GM18861 (cell line): ENCODE results near the gene DCAF7.

Experiments
- ATAC-seq: cut with Tn5 transposase; IDR thresholded peaks from one replicate; pipeline ENCODE4 v1.9.1; 2021; ENCODE audit not compliant: unreplicated experiment

The DCAF7 gene

DNA sequence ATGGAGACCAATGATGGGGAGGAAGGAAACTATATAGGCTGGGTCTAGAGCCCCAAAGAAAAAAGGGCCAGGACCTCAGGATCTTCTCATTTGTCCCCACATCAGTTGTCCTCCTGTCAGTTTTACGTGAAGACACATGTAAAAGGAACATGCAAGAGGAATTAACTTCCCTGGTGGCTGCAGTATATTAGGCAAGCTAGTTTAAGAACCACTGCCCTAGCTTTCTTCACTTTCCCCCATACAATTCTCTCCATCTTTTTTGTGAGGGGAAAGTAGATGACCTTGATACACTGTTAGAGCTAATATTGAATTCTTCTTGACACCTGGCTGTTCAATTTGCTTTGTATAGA is 74.2 kb downstream of the DCAF7 start:
- no peak for ATAC-seq

DNA sequence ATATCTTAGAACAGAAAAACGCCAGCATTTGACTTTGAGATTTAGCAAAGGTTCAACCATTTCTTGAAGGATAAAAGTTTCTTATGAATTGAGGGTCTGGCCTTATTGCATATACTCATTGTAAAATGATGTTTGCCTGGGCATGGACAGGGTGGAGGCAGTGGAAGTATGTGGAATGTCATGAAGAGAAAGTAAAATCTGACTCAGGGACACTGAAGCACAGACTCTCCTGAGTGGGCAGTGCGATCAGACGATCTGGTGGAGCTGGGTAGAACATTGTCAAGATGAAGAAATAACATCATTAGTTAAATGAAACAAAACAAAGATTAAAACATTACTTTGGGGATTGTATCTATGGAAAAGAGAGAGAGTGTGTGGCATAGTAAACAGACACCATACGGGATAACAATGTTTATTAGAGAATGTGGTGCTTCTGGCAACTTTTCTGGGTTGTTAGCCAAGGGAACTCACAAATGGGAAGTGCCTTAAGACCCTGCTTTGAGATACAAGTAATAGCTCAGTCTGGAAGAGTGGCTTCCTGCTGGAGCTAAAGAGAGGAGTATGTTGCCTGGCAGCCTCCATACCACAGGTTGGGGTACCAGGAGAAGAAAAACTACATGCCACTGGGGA is 76.4 kb downstream of the DCAF7 start:
- no peak for ATAC-seq

DNA sequence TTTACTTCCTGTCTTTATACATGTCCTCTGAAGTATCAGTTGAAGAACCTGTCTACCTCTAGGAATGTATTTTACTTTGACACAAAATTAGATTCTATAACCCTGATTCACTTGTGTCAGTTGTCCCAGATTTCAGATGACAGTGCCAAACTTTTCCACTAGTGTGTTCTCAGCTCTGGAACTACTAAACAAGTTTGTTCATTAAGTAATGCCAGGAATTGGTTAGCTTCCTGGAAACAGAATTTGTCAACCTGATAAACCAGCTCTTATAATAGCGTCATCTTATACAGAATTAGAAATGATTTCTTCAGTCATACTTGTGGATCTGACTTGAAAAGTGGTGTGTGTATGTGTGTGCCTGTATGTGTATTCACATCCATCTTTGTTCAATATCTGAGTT is 79.3 kb downstream of the DCAF7 start:
- no peak for ATAC-seq

DNA sequence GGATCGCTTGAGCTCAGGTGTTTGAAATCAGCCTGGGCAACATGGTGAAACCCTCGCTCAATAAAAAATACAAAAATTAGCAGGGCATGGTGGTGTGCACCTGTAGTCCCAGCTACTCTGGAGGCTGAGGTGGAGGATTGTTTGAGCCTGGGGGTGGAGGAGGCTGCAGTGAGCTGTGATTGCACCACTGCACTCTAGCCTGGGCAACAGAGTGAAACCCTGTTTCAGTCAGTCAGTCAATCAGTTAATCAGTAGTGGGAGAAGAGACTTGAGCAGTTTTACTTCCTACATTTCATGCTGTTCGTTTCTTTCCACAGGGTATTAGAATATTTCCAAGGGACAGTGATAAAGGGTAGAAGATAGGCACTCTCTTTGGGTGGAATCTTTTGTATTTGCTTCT is 80.8 kb downstream of the DCAF7 start:
- ATAC-seq = no peak

DNA sequence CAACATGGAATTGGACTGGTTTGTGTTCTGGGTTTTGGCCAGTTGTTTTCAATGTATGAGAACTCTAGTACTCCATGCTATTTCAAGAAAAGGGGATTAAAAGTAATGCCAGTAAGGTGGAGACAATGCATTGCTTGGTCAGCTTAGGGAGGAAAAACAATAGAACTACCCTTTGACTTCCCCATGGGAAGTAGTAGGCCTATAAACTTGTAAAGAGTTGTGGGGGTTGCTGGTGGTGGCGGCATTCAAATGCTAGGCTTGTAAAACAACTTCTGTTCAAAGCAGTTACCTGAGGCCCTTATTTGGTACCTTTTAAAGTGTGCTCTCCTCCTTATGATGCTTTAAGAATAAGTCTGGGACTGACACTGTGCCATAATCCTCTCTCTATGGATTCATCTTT is 81.3 kb downstream of the DCAF7 start:
- no peak for ATAC-seq

DNA sequence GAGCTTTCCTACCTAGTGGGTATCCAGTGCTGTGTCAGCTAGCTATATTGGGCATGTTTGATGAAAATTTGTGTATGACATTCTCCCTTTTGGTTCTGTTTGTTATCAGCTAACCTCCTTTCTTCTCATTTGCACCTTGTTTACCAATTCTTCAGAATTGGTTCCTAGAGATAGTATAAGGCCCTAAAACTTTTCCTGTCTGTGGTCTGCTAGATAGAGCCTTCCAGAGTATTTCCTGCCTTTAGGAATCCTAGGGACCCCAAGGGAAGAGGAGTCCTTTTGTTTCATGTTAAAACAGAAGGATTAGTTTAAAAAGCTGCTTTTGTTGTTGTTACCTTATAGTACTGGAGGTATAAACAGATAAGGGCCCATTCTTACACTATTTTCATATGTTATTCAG is 83.5 kb downstream of the DCAF7 start:
- ATAC-seq = no peak

DNA sequence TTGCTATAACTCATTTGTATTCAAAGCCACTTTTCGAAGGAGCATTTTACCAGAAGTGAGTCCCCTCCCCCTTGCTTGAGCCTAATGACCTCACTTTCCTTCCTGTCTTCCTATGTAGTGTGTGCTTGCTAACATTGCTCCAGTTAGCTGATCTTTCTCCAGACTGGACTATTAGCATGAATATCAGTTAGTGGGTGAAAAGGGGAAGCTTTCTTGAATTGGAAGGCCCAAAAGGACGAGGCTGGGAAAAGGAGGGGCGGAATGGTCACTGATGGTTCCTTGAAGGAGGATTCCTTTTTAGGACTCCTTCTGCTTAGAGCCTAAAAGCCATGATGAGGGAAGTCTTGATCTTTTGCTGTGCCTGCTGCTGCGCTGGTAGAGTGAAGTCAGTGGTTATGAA is 83.9 kb downstream of the DCAF7 start:
- ATAC-seq = no peak

DNA sequence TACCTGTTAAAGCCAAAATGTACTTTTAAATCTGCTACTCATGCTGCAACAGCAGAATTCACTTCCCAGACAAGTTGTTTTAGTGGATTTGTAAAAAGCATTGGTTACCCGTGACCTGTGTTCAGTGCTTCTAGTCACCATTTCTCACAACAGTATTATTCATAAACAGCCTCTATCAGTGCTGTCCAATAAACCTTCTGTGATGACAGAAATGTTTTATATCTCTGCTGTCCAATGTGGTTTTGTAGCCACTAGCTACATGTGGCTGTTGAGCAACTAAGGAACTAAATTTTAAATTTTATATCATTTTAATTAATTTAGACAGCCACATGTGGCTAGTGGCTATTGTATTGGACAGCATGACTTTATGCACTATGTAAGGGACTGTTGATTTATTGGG is 84.5 kb downstream of the DCAF7 start:
- ATAC-seq = no peak

DNA sequence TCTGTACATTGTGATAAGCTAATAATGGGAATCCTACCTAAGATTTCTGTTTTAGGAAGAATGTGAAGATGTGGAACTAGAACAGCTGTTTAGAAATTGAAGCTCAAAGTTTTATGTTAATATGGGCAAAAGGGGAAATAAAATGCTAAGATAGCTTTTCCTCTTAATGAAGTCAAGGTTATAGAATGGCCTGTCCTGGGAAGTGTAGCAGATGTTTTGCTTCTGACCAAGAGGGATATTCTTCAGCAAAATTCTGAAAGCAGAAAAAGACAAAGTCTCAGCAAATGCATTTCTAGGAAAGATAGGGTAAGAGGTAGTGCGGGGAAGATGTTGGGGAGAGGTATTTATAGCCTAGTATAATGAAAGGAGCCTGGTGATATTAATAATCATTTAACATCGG is 85.0 kb downstream of the DCAF7 start:
- ATAC-seq = no peak

DNA sequence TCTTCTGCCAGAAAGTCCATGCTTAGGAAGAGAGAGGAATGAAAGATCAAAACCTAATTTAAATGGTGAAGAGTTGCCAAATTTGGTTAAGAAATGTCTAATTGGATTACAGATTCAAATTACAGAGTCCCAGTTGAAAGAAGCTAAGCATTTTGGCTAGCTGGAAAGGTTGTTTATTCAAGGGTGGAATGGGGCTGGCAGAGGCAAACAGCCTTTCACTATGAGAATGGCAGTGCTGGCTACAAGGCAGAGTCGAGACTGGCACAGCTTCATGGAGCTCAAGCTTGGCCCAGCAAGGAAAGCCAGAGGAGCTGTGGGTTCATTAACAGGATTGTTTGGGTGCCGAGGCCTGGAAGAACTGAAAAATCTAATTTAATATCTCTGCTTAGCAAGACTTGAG is 85.5 kb downstream of the DCAF7 start:
- no peak for ATAC-seq

DNA sequence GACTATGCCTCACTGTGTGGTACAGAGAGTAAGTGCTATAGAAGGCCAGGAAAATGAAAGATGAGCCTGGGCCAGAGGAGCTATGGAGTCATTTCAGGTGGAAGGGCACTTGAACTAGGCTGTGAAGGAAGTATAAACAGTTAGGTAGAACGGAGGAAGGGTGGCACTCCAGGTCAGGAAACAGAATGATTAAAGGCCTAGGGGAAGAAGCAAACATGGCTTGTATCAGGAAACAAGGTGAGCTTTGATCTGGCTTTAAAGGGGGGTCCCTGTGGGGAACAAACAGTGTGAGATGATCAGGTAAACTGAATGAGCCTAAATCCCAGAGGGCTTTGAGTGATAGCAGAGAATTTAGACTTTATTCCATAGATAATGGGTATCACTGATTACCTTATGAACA is 88.8 kb downstream of the DCAF7 start:
- ATAC-seq = no peak

DNA sequence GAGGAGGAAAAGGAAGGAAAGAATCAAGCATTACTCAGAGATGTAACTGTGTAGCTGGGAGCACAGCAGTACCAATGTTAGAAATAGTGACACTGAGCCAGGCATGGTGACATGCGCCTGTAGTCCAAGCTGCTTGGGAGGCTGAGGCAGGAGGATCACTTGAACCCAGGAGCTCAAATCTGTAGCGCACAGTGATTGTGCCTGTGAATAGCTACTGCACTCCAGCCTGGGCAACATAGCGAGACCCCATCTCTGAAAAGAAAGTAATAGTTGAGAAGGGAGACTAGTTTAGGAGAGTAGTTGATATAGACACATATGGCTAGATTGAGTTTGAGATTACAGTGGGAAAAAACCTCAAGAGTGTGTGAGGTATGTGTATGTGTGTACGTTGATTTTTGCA is 89.8 kb downstream of the DCAF7 start:
- no peak for ATAC-seq

DNA sequence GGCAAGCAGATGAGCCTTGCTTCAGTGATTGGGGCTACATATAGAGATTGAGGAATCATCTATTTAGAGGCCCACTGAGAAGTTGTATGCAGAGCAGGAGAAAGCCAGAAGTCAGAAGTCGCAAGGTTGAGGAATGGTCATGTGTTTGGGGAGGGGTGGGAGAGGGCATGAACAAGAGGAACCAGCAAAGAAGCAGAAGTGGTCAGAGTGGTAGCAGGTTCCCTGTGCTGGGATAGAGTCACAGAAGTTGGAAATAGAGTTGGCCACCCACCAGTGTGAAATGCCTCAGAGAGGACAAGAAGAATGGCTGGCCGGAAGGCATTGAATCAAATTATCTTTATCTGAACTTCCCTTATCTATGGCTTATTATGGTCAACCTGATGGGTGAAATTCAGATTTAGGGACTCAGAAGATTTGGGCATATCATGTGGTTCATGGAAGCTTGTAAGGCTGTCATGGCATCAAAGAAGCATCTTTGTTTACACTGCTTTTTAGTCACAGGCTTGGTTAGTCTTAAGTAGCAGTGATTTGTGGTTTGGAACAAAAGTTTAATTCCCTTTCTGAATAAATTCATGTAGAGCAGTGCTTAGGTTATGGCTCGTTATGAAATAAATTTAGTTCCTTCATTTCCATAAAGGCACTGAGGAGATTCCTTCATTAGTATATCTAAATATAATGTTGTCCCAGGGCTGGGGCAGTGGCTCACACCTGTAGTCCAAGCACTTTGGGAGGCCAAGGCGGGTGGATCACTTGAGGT is 91.6 kb downstream of the DCAF7 start:
- ATAC-seq = no peak
